K562 (cell line): ENCODE measurements around the gene FBXL13. TPM values are rescaled to one million over a fixed set of nuclear protein-coding genes. Genes with fewer than 3 reads are reported as not detected.

Experiments
- ATAC-seq: fragments of 200-7000 bp; cut with Tn5 transposase; 3 replicates; pipeline ENCODE4 v1.9.1; 2020; ENCODE audit warnings: moderate library complexity
- BruUV-seq: library from RNA; stranded (reverse); fragments of 400-500 nt; replicated peaks from 2 replicates; lab custom pipeline; 2021; lab: Mats Ljungman, UMichigan
- CTCF ChIA-PET: fragments of 300-600 bp; formaldehyde crosslinking; extraction: SDS; loops from one replicate; lab custom pipeline; 2021; ENCODE audit warnings: low intra/inter-chr PET ratio; lab: Yijun Ruan, JAX
- POLR2A ChIA-PET: fragments of 300-600, 350-650 bp; sonication (Branson Sonifier 250); formaldehyde crosslinking; extraction: SDS; loops from one replicate; lab custom pipeline; 2021; ENCODE audit warnings: antibody characterized with exemption, inconsistent platforms; lab: Yijun Ruan, JAX
- DNase-seq, 4 experiments: peaks; one replicate each; pipeline versions ENCODE4 v3.0.0 to v3.0.0-alpha.2; 2011 to 2018; ENCODE audit warnings: low spot score in 3 of 4, mixed read lengths in 3 of 4; ENCODE audit errors: extremely low read depth in 1 of 4
- FAIRE-seq: peaks from 2 replicates; lab custom pipeline; 2011; peaks lifted over from hg19 to GRCh38; lab: Jason Lieb, UNC
- H2AFZ ChIP-seq: 2 replicates; pipeline ENCODE4 v1.6.0; 2011; ENCODE audit warnings: low read depth, low read length, control low read depth, inconsistent platforms
- H3K27ac ChIP-seq: fragments of 200-600 bp; 3 replicates; pipeline ENCODE4 v1.8.0; 2011; ENCODE audit warnings: low read depth, mild to moderate bottlenecking, control low read depth, inconsistent platforms, low read length, moderate library complexity, mixed read lengths; ENCODE audit errors: extremely low read depth
- H3K27me3 ChIP-seq, 2 experiments: fragments of 300-600 bp in 1 of 2; 2 replicates in 1 of 2; 3 replicates in 1 of 2; pipeline versions ENCODE4 v1.6.0 to v1.8.0; 2011; ENCODE audit warnings: inconsistent platforms in 2 of 2, low read length in 2 of 2, mild to moderate bottlenecking in 1 of 2, mixed read lengths in 1 of 2, moderate library complexity in 1 of 2; ENCODE audit not compliant: control insufficient read depth in 2 of 2, insufficient read depth in 2 of 2
- H3K36me3 ChIP-seq: fragments of 300-600 bp; 3 replicates; pipeline ENCODE4 v1.8.0; 2011; ENCODE audit warnings: mild to moderate bottlenecking, low read length, inconsistent platforms; ENCODE audit not compliant: control insufficient read depth, insufficient read depth
- H3K4me1 ChIP-seq, 2 experiments: fragments of 200-600 bp in 1 of 2; replicated peaks in 1 of 2; 2 replicates in 1 of 2; 3 replicates in 1 of 2; pipeline versions ENCODE4 v1.5.1 to v1.8.0; 2011; ENCODE audit warnings: inconsistent platforms in 2 of 2, low read length in 2 of 2, mild to moderate bottlenecking in 1 of 2, mixed read lengths in 1 of 2, moderate library complexity in 1 of 2; ENCODE audit not compliant: control insufficient read depth in 2 of 2, insufficient read depth in 2 of 2
- H3K4me2 ChIP-seq: 2 replicates; pipeline ENCODE4 v1.6.1; 2011; ENCODE audit warnings: low read length, control low read depth, inconsistent platforms, mixed read lengths; ENCODE audit not compliant: insufficient read depth
- H3K4me3 ChIP-seq: fragments of 200-600 bp; sonication (generic), shearing (Covaris generic); 2 replicates; pipeline ENCODE4 v1.5.1; 2016; ENCODE audit warnings: control low read depth, inconsistent platforms
- H3K79me2 ChIP-seq: fragments of 200-600 bp; 3 replicates; pipeline ENCODE4 v1.8.0; 2011; ENCODE audit warnings: low read length, inconsistent platforms; ENCODE audit not compliant: control insufficient read depth, insufficient read depth
- H3K9ac ChIP-seq, 2 experiments: 2 replicates each; pipeline versions ENCODE4 v1.6.0 to v1.6.1; 2011; ENCODE audit warnings: low read depth in 2 of 2, low read length in 2 of 2, control low read depth in 1 of 2, inconsistent platforms in 1 of 2, mild to moderate bottlenecking in 1 of 2, mixed read lengths in 1 of 2; ENCODE audit not compliant: insufficient read depth in 1 of 2
- H3K9me1 ChIP-seq: one replicate; pipeline ENCODE4 v1.6.0; 2011; ENCODE audit warnings: inconsistent platforms, mild to moderate bottlenecking, low read length, moderate library complexity; ENCODE audit not compliant: control insufficient read depth, insufficient read depth
- H3K9me3 ChIP-seq: replicated peaks from 2 replicates; pipeline ENCODE4 v1.5.1; 2011; ENCODE audit warnings: low read depth, low read length, inconsistent platforms; ENCODE audit not compliant: control insufficient read depth, insufficient read depth
- H4K20me1 ChIP-seq: replicated peaks from 2 replicates; pipeline ENCODE4 v1.6.1; 2011; ENCODE audit warnings: low read length, inconsistent platforms, mixed read lengths; ENCODE audit not compliant: control insufficient read depth, insufficient read depth
- CBX1 ChIP-seq: sonication (generic); IDR thresholded peaks from 2 replicates; pipeline ENCODE4 v1.6.1; 2016; ENCODE audit warnings: antibody characterized with exemption, low read depth, mild to moderate bottlenecking
- DNMT1 ChIP-seq: fragments of 450-650 bp; IDR thresholded peaks from 2 replicates; pipeline ENCODE4 v1.6.1; 2016; ENCODE audit warnings: antibody characterized with exemption, mild to moderate bottlenecking
- ETV6 ChIP-seq, 3 experiments: fragments of 150-350 bp in 1 of 3; sonication (generic) in 1 of 3; formaldehyde crosslinking in 1 of 3; IDR thresholded peaks; 2 replicates each; pipeline versions ENCODE4 v1.6.1 to v1.8.0; 2014 to 2022; ENCODE audit warnings: borderline replicate concordance in 2 of 3, low read depth in 2 of 3, antibody characterized with exemption in 1 of 3, low read length in 1 of 3, mild to moderate bottlenecking in 1 of 3, missing genetic modification reagents in 1 of 3
- FOSL1 ChIP-seq: fragments of 200-800 bp; sonication (Bioruptor generic); conservative IDR thresholded peaks from 2 replicates; pipeline ENCODE4 v1.6.1; 2016; ENCODE audit warnings: missing genetic modification characterization, missing compliant biosample characterization
- FUS ChIP-seq: fragments of 200-400 bp; formaldehyde crosslinking; optimal IDR thresholded peaks from 2 replicates; pipeline ENCODE3; 2017; ENCODE audit warnings: low read depth, low read length
- GATA2 ChIP-seq: sonication (generic); formaldehyde crosslinking; IDR thresholded peaks from 2 replicates; pipeline ENCODE4 v1.4.0; 2020; ENCODE audit warnings: mild to moderate bottlenecking, missing genetic modification reagents
- JUND ChIP-seq, 2 experiments: IDR thresholded peaks; 2 replicates in 1 of 2; 3 replicates in 1 of 2; pipeline ENCODE4 v1.6.1; 2011; ENCODE audit warnings: borderline replicate concordance in 2 of 2, low read depth in 2 of 2, low read length in 2 of 2, improper control_type of control experiment in 1 of 2, missing biosample characterization in 1 of 2, missing genetic modification characterization in 1 of 2, missing genetic modification reagents in 1 of 2
- L3MBTL2 ChIP-seq: fragments of 450-650 bp; IDR thresholded peaks from 2 replicates; pipeline ENCODE4 v1.6.1; 2016; ENCODE audit warnings: mild to moderate bottlenecking, moderate library complexity
- MBD2 ChIP-seq: sonication (generic); IDR thresholded peaks from 2 replicates; pipeline ENCODE4 v1.6.1; 2016; ENCODE audit warnings: low read depth, borderline replicate concordance
- MEIS2 ChIP-seq: fragments of 450-650 bp; IDR thresholded peaks from 2 replicates; pipeline ENCODE4 v1.6.1; 2014; ENCODE audit warnings: mild to moderate bottlenecking; ENCODE audit not compliant: partially characterized antibody
- NFE2 ChIP-seq: IDR thresholded peaks from 2 replicates; pipeline ENCODE4 v1.6.1; 2014; ENCODE audit warnings: antibody characterized with exemption, low read depth
- SIN3A ChIP-seq, 2 experiments: fragments of 150-350 bp in 1 of 2; IDR thresholded peaks; 2 replicates each; pipeline ENCODE4 v1.6.1; 2011 to 2016; ENCODE audit warnings: borderline replicate concordance in 2 of 2, low read depth in 2 of 2, low read length in 2 of 2, mild to moderate bottlenecking in 2 of 2, moderate library complexity in 2 of 2; ENCODE audit not compliant: control insufficient read depth in 1 of 2
- SMARCA4 ChIP-seq: fragments of 450-650 bp; IDR thresholded peaks from 2 replicates; pipeline ENCODE4 v1.6.1; 2016
- TCF3 ChIP-seq: sonication (generic); formaldehyde crosslinking; IDR thresholded peaks from 2 replicates; pipeline ENCODE4 v1.4.0; 2020; ENCODE audit warnings: mild to moderate bottlenecking, missing genetic modification reagents
- WHSC1 ChIP-seq: IDR thresholded peaks from one replicate; pipeline ENCODE4 v1.6.1; 2012; ENCODE audit warnings: low read length, control low read depth, inconsistent platforms
- ZNF184 ChIP-seq: sonication (generic); formaldehyde crosslinking; IDR thresholded peaks from 2 replicates; pipeline ENCODE4 v1.5.0; 2020; ENCODE audit warnings: missing genetic modification reagents
- ZNF253 ChIP-seq: fragments of 250-450 bp; sonication (Bioruptor Pico); conservative IDR thresholded peaks from 2 replicates; pipeline ENCODE4 v1.6.1; 2021; ENCODE audit warnings: mild to moderate bottlenecking
- ZNF668 ChIP-seq: fragments of 250-450 bp; sonication (Bioruptor Pico); IDR thresholded peaks from 2 replicates; pipeline ENCODE4 v1.8.0; 2022; ENCODE audit warnings: mild to moderate bottlenecking, inconsistent platforms
- WGBS: fragments of 100-300 bp; shearing (Covaris generic); methylation state at CpG from one replicate; pipeline ENCODE4 v1.1.6; 2016; ENCODE audit warnings: low coverage, mixed read lengths; ENCODE audit not compliant: insufficient coverage; ENCODE audit errors: missing lambda C conversion rate; 5-methylcytosine and 5-hydroxymethylcytosine counted together
- in situ Hi-C: fragments of 300-500 bp; cut with MboI; formaldehyde crosslinking; loops from 4 replicates; pipeline ENCODE4 v1.15.0; 2018; ENCODE audit warnings: inconsistent platforms, mixed read lengths
- intact Hi-C: fragments of 100-400 bp; cut with micrococcal nuclease; formaldehyde crosslinking; loops from 2 replicates; pipeline ENCODE4 v1.14.2; 2022
- polyA plus RNA-seq, 8 experiments: library from polyadenylated mRNA; depleted of rRNA in 4 of 8; stranded (reverse) in 5 of 8; unstranded in 3 of 8; fragments of >200 nt; fragmentation: Nextera tagmentation in 2 of 8; fragmentation: Illumina TruSeq in 1 of 8; extraction: Ambion mirVana in 2 of 8; extraction: Trizol in 1 of 8; gene quantifications; 2 replicates each; pipeline versions ENCODE4 v1.2.1 to v1.2.3, GENCODE V29; 2011 to 2014; ENCODE audit warnings: inconsistent platforms in 1 of 8, missing spikeins in 1 of 8
- total RNA-seq, 7 experiments: library from RNA; depleted of rRNA in 6 of 7; stranded (reverse); fragments of >200 nt in 6 of 7; fragmentation: Illumina TruSeq in 2 of 7; extraction: Trizol in 2 of 7; gene quantifications; 2 replicates each; pipeline versions ENCODE4 v1.2.1 to v1.2.3, GENCODE V29; 2011 to 2021; ENCODE audit warnings: low replicate concordance in 1 of 7
- TF ChIP-seq, protein P1 (sequence below), 2 experiments: IDR thresholded peaks; 2 replicates each; pipeline ENCODE4 v1.6.1; 2011; ENCODE audit warnings: borderline replicate concordance in 1 of 2, control low read depth in 1 of 2, low read depth in 1 of 2, low read length in 1 of 2, mild to moderate bottlenecking in 1 of 2, mixed read lengths in 1 of 2, moderate library complexity in 1 of 2; ENCODE audit not compliant: insufficient read depth in 1 of 2, insufficient read length in 1 of 2, poor library complexity in 1 of 2, severe bottlenecking in 1 of 2; ENCODE audit errors: extremely low read depth in 1 of 2
- TF ChIP-seq, protein P2 (sequence below): fragments of 450-650 bp; IDR thresholded peaks from 2 replicates; pipeline ENCODE4 v1.6.1; 2016

Gene FBXL13
- total and polyA plus RNA-seq, 9 of the 15 experiments (the other 6 are each of a cell fraction or from before 2014, with no cell fraction given) = 16.3 to 55.0 (median 25.4) TPM

- CTCF ChIA-PET = no interaction called here
- POLR2A ChIA-PET = interaction anchor here (0.8 to 2.0 kb wide), 4 partner anchors 10 to 15 kb away, joined by 3 to 8 read pairs (median 6); no protein-coding TSS in a partner anchor
- DNase-seq (peak in 2 of 4 experiments; percentile 54 to 63), FAIRE-seq (peak; percentile 76), ATAC-seq (peak; percentile 89)
- H3K4me1 ChIP-seq = peaks cover 3 to 29% of the 10 kb centered on the region in 2 experiments; a peak in 4 of 5 replicates
- no peaks in the 10 kb centered on the region for H3K9me1 ChIP-seq
- no peaks in the 10 kb centered on the region for H3K9me3 ChIP-seq
- peak overlapping the region; percentile 22; the same call in 1 of the 2 replicates for H3K4me2 ChIP-seq
- no peak overlapping the region for H3K4me3 ChIP-seq
- 23% methylated on average over 2 of the region's 2 CpGs for WGBS
- H3K27me3 ChIP-seq = no peaks in the 10 kb centered on the region
- intact Hi-C loops = no loop called here
- H3K27ac ChIP-seq = peak overlapping the region; percentile 43; the same call in 1 of the 3 replicates
- no peaks in the 10 kb centered on the region for H3K79me2 ChIP-seq
- H3K36me3 ChIP-seq = peaks cover 14% of the 10 kb centered on the region
- in situ Hi-C loops = no loop called here
- BruUV-seq = no TSS peak
- no peak overlapping the region for H3K9ac ChIP-seq
- no peaks in the 10 kb centered on the region for H4K20me1 ChIP-seq
- H2AFZ ChIP-seq = no peak overlapping the region
- TF ChIP-seq MEIS2 (peak; percentile 14), GATA2 (CRISPR knock-in tag) (peak; percentile 36; the same call in 1 of the 2 replicates), CBX1 (no peak), JUND (IDR thresholded peaks at IDR 0.05; ENCODE audit: borderline replicate concordance, low read depth, low read length) (peak; percentile 66), JUND (tag; IDR thresholded peaks at IDR 0.05; ENCODE audit: borderline replicate concordance, low read depth, low read length) (peak; percentile 71; the same call in 2 of the 3 replicates), L3MBTL2 (no peak), FOSL1 (tag) (peak; percentile 62; the same call in 1 of the 2 replicates), MBD2 (no peak), SMARCA4 (peak; percentile 64; the same call in 1 of the 2 replicates), ETV6 (IDR thresholded peaks at IDR 0.05; ENCODE audit: borderline replicate concordance in 1 of 2, low read depth in 2 of 2, low read length in 1 of 2) (0 out of 4 replicates have a peak, but pooled peaks of 1 of the 2 experiments have one; percentile 70), ETV6 (CRISPR knock-in tag; IDR thresholded peaks at IDR 0.05; ENCODE audit: borderline replicate concordance) (no peak), ZNF184 (CRISPR knock-in tag) (no peak), ZNF253 (no peak), DNMT1 (no peak), NFE2 (peak; percentile 66; the same call in 1 of the 2 replicates), WHSC1 (no peak), TCF3 (0 out of 2 replicates have a peak, but pooled peaks have one; percentile 11), FUS (no peak), ZNF668 (CRISPR knock-in tag) (no peak), SIN3A (IDR thresholded peaks at IDR 0.05; ENCODE audit: borderline replicate concordance in 2 of 2, control insufficient read depth in 1 of 2, low read depth in 2 of 2, low read length in 2 of 2) (no peak)
- TF ChIP-seq, protein P1, sequence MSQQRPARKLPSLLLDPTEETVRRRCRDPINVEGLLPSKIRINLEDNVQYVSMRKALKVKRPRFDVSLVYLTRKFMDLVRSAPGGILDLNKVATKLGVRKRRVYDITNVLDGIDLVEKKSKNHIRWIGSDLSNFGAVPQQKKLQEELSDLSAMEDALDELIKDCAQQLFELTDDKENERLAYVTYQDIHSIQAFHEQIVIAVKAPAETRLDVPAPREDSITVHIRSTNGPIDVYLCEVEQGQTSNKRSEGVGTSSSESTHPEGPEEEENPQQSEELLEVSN (IDR thresholded peaks at IDR 0.05; ENCODE audit: borderline replicate concordance in 1 of 2, extremely low read depth in 1 of 2, insufficient read depth in 1 of 2, insufficient read length in 1 of 2, low read depth in 1 of 2, low read length in 1 of 2, poor library complexity in 1 of 2, severe bottlenecking in 1 of 2) = no peak
- TF ChIP-seq, protein P2, sequence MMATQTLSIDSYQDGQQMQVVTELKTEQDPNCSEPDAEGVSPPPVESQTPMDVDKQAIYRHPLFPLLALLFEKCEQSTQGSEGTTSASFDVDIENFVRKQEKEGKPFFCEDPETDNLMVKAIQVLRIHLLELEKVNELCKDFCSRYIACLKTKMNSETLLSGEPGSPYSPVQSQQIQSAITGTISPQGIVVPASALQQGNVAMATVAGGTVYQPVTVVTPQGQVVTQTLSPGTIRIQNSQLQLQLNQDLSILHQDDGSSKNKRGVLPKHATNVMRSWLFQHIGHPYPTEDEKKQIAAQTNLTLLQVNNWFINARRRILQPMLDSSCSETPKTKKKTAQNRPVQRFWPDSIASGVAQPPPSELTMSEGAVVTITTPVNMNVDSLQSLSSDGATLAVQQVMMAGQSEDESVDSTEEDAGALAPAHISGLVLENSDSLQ = peak; percentile 37; the same call in 1 of the 2 replicates
Observed at GRCh38 chr7:102890292-102890970, 184.2 kb downstream of the FBXL13 start.
